Natural killer cell (primary cell): ENCODE results near the gene HK2. TPM values are rescaled to one million over a fixed set of nuclear protein-coding genes. Genes with fewer than 3 reads are reported as not detected.
A peak's percentile ranks its signal among the peaks of the same experiment; 100 is the strongest.

Experiments used
- ATAC-seq, 3 donors: fragments of 150-1000 bp in 2 of 3; fragments of 200-7000 bp in 1 of 3; cut with Tn5 transposase; 1 replicate in 1 of 3; 2 replicates in 2 of 3; pipeline ENCODE4 v1.10.0; 2021; ENCODE audit warnings: mild to moderate bottlenecking in 2 of 3, moderate library complexity in 2 of 3
- DNase-seq, 2 donors: peaks; one replicate each; pipeline versions ENCODE4 v3.0.0 to v3.0.0-alpha.2; 2013 to 2021; ENCODE audit warnings: mixed read lengths in 1 of 2
- H3K27ac ChIP-seq: one replicate; pipeline ENCODE4 v1.5.1; 2013; ENCODE audit warnings: mild to moderate bottlenecking, low read length
- H3K27me3 ChIP-seq: one replicate; pipeline ENCODE4 v1.6.1; 2013; ENCODE audit warnings: low read length; ENCODE audit not compliant: control insufficient read depth, insufficient read depth
- H3K36me3 ChIP-seq: one replicate; pipeline ENCODE4 v1.6.1; 2013; ENCODE audit warnings: low read length; ENCODE audit not compliant: control insufficient read depth, insufficient read depth
- H3K4me1 ChIP-seq: one replicate; pipeline ENCODE4 v1.6.1; 2013; ENCODE audit warnings: low read length; ENCODE audit not compliant: control insufficient read depth, insufficient read depth
- H3K4me3 ChIP-seq: one replicate; pipeline ENCODE4 v1.5.1; 2013; ENCODE audit warnings: low read length
- H3K9me3 ChIP-seq: one replicate; pipeline ENCODE4 v1.6.1; 2013; ENCODE audit warnings: low read length; ENCODE audit not compliant: control insufficient read depth, insufficient read depth
- H3K27ac Mint-ChIP-seq, 2 donors: one replicate each; pipeline ENCODE4 v1.8.0; 2022; ENCODE audit warnings: mild to moderate bottlenecking in 2 of 2, mixed read lengths in 2 of 2, moderate library complexity in 1 of 2
- H3K27me3 Mint-ChIP-seq, 2 donors: one replicate each; pipeline ENCODE4 v1.8.0; 2022; ENCODE audit warnings: low read depth in 2 of 2, mixed read lengths in 2 of 2
- H3K36me3 Mint-ChIP-seq: one replicate; pipeline ENCODE4 v1.8.0; 2022; ENCODE audit warnings: mixed read lengths
- H3K4me1 Mint-ChIP-seq, 2 donors: one replicate each; pipeline ENCODE4 v1.8.0; 2022; ENCODE audit warnings: mixed read lengths in 2 of 2
- H3K4me3 Mint-ChIP-seq: one replicate; pipeline ENCODE4 v1.8.0; 2022; ENCODE audit warnings: mild to moderate bottlenecking, moderate library complexity, mixed read lengths
- H3K9me3 Mint-ChIP-seq, 2 donors: one replicate each; pipeline ENCODE4 v1.8.0; 2022; ENCODE audit warnings: mixed read lengths in 2 of 2
- CTCF ChIP-seq: fragments of 200-600 bp; IDR thresholded peaks from one replicate; pipeline ENCODE4 v1.8.0; 2022; ENCODE audit warnings: antibody characterized with exemption
- WGBS: methylation state at CpG from one replicate; pipeline ENCODE4 v1.1.7; 2013; ENCODE audit warnings: missing lambda C conversion rate; ENCODE audit not compliant: insufficient coverage; 5-methylcytosine and 5-hydroxymethylcytosine counted together
- intact Hi-C: fragments of 100-400 bp; cut with micrococcal nuclease; formaldehyde crosslinking; loops from one replicate; pipeline ENCODE4 v1.14.2; 2022
- total RNA-seq, 4 donors: library from RNA; stranded (reverse); fragments of 120-200 nt in 1 of 4; gene quantifications; one replicate each; pipeline versions ENCODE4 v1.2.3 to v1.2.4, GENCODE V29; 2013 to 2022

HK2 gene
- total RNA-seq, 3 donors from 2014 or later (not counting 1 experiment from before 2014, with no cell fraction given): 1.6 to 9.4 (median 3.5) TPM

- peak in 1 of 2 donors; percentile 48 for DNase-seq
- intact Hi-C loops: no loop called here
- no peak overlapping the region for H3K27ac ChIP-seq
- no peaks in the 10 kb centered on the region for H3K9me3 Mint-ChIP-seq
- peaks cover 0 to 4% of the 10 kb centered on the region in 2 donors for H3K27me3 Mint-ChIP-seq
- H3K27me3 ChIP-seq: no peaks in the 10 kb centered on the region
- no peaks in the 10 kb centered on the region for H3K9me3 ChIP-seq
- H3K4me3 Mint-ChIP-seq: no peak overlapping the region
- peak overlapping the region in 1 of 2 donors; percentile 19 for H3K27ac Mint-ChIP-seq
- peak; percentile 18 to 62 (median 34) for ATAC-seq
- H3K36me3 ChIP-seq: no peaks in the 10 kb centered on the region
- H3K4me1 ChIP-seq: peaks cover 45% of the 10 kb centered on the region
- H3K4me1 Mint-ChIP-seq: peaks cover 20 to 28% of the 10 kb centered on the region in 2 donors
- TF ChIP-seq CTCF: no peak
- no peaks in the 10 kb centered on the region for H3K36me3 Mint-ChIP-seq
- 51% methylated on average over 8 of the region's 8 CpGs for WGBS
- H3K4me3 ChIP-seq: no peak overlapping the region
These were observed 11.4 kb downstream of the HK2 start for GRCh38 chr2:74845217-74845751.

- ATAC-seq (no peak), DNase-seq (no peak)
- H3K27me3 Mint-ChIP-seq: peaks cover 0 to 4% of the 10 kb centered on the region in 2 donors
- H3K27ac Mint-ChIP-seq: no peak overlapping the region
- intact Hi-C loops: no loop called here
- H3K4me1 ChIP-seq: peaks cover 52% of the 10 kb centered on the region
- H3K9me3 ChIP-seq: no peaks in the 10 kb centered on the region
- H3K4me1 Mint-ChIP-seq: peaks cover 26 to 32% of the 10 kb centered on the region in 2 donors
- no peak overlapping the region for H3K27ac ChIP-seq
- no peaks in the 10 kb centered on the region for H3K27me3 ChIP-seq
- H3K36me3 Mint-ChIP-seq: no peaks in the 10 kb centered on the region
- H3K9me3 Mint-ChIP-seq: no peaks in the 10 kb centered on the region
- no peaks in the 10 kb centered on the region for H3K36me3 ChIP-seq
- WGBS: 94% methylated on average over 1 of the region's 2 CpGs
- no peak overlapping the region for H3K4me3 ChIP-seq
- no peak for TF ChIP-seq CTCF
- H3K4me3 Mint-ChIP-seq: no peak overlapping the region
These were observed 12.1 kb downstream of the HK2 start for GRCh38 chr2:74845991-74846390.

- intact Hi-C loops: no loop called here
- H3K27ac Mint-ChIP-seq: no peak overlapping the region
- no peak for ATAC-seq
- WGBS: 84% methylated on average over 2 of the region's 2 CpGs
- Histone ChIP-seq H3K36me3 (no peaks in the 10 kb centered on the region), H3K27me3 (no peaks in the 10 kb centered on the region), H3K27ac (no peak overlapping the region), H3K4me3 (no peak overlapping the region), H3K9me3 (no peaks in the 10 kb centered on the region), H3K4me1 (peaks cover 52% of the 10 kb centered on the region)
- no peak for DNase-seq
- H3K36me3 Mint-ChIP-seq: no peaks in the 10 kb centered on the region
- peaks cover 0 to 2% of the 10 kb centered on the region in 2 donors for H3K27me3 Mint-ChIP-seq
- peaks cover 27 to 32% of the 10 kb centered on the region in 2 donors for H3K4me1 Mint-ChIP-seq
- no peaks in the 10 kb centered on the region for H3K9me3 Mint-ChIP-seq
- TF ChIP-seq CTCF: no peak
- no peak overlapping the region for H3K4me3 Mint-ChIP-seq
These were observed 12.6 kb downstream of the HK2 start for GRCh38 chr2:74846481-74846880.
